Measurements from ENCODE around the gene SLC25A12. TPM values are rescaled to one million over a fixed set of nuclear protein-coding genes. Genes with fewer than 3 reads are reported as not detected.

Gene SLC25A12
- polyA plus RNA-seq, 1 experiment: 16.3 TPM

DNA sequence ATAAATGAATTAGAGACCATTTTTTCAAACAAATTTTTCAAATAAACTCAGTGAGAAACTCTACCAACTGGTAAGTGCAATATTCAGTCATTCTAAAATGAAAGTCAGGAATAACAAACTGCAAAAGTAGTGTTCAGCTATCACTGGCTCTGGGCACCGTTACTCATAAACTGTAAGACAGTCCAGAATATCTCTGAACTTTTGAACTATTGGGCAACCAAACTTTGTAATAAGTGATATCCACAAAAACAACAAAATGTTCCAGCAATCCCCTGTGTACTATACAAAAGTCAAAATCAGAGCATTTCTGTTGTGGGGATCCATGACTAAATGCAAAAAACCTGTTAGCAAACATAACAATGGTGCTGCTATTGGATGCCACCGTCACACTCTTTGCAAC is 56.3 kb downstream of the SLC25A12 start:
- POLR2A ChIA-PET: interaction anchor here (0.6 kb wide), 1 partner anchor 11 kb away, joined by 16 read pairs; no protein-coding TSS in a partner anchor
- TF ChIP-seq, protein P1, sequence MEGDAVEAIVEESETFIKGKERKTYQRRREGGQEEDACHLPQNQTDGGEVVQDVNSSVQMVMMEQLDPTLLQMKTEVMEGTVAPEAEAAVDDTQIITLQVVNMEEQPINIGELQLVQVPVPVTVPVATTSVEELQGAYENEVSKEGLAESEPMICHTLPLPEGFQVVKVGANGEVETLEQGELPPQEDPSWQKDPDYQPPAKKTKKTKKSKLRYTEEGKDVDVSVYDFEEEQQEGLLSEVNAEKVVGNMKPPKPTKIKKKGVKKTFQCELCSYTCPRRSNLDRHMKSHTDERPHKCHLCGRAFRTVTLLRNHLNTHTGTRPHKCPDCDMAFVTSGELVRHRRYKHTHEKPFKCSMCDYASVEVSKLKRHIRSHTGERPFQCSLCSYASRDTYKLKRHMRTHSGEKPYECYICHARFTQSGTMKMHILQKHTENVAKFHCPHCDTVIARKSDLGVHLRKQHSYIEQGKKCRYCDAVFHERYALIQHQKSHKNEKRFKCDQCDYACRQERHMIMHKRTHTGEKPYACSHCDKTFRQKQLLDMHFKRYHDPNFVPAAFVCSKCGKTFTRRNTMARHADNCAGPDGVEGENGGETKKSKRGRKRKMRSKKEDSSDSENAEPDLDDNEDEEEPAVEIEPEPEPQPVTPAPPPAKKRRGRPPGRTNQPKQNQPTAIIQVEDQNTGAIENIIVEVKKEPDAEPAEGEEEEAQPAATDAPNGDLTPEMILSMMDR (IDR thresholded peaks at IDR 0.05; ENCODE audit: insufficient read depth, low read depth, low read length): no peak
- H3K27me3 ChIP-seq (ENCODE audit: control insufficient read depth, insufficient read depth, low read length): no peaks in the 10 kb centered on the region
- CTCF ChIA-PET: interaction anchor here (1.6 kb wide), 1 partner anchor 10 kb away, joined by 4 read pairs; no protein-coding TSS in a partner anchor
- H3K36me3 ChIP-seq (ENCODE audit: control insufficient read depth, insufficient read depth, low read length): peaks cover 5% of the 10 kb centered on the region
- DNase-seq (ENCODE audit: low read depth): no peak
- H3K4me3 ChIP-seq (ENCODE audit: low read depth, low read length): no peak overlapping the region

GRCh38 chr2:171836146-171836910 is 57.7 kb downstream of the SLC25A12 start:
- DNase-seq (ENCODE audit: low read depth): no peak
- TF ChIP-seq, protein P1 (IDR thresholded peaks at IDR 0.05; ENCODE audit: insufficient read depth, low read depth, low read length): no peak
- no peak overlapping the region for H3K4me3 ChIP-seq (ENCODE audit: low read depth, low read length)
- no peaks in the 10 kb centered on the region for H3K27me3 ChIP-seq (ENCODE audit: control insufficient read depth, insufficient read depth, low read length)
- ChIA-PET CTCF (no interaction called here), POLR2A (no interaction called here)
- H3K36me3 ChIP-seq (ENCODE audit: control insufficient read depth, insufficient read depth, low read length): peaks cover 5% of the 10 kb centered on the region

DNA sequence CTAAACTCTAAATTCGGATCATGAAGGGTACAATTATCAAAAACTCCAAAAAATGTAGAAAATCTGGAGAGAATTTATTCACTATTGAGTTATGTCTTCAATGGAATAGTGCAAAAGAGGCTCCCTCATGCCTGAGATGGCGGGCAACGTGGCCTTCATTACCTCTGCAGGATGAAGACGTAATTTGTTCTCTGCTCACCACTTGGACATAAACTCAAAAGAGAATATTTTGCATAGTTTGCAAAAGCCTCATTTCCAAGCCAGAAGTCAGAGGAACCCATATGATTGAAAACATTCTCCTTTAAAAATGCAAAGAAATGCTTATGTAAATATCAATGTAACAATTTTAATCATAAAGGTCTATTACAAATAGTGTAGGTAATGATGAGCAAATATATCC is 58.7 kb downstream of the SLC25A12 start:
- TF ChIP-seq, protein P1 (IDR thresholded peaks at IDR 0.05; ENCODE audit: insufficient read depth, low read depth, low read length): no peak

GRCh38 chr2:171834286-171834685 is 59.8 kb downstream of the SLC25A12 start:
- no peaks in the 10 kb centered on the region for H3K27me3 ChIP-seq (ENCODE audit: control insufficient read depth, insufficient read depth, low read length)
- H3K4me3 ChIP-seq (ENCODE audit: low read depth, low read length): no peak overlapping the region
- peaks cover 5% of the 10 kb centered on the region for H3K36me3 ChIP-seq (ENCODE audit: control insufficient read depth, insufficient read depth, low read length)
- TF ChIP-seq, protein P1 (IDR thresholded peaks at IDR 0.05; ENCODE audit: insufficient read depth, low read depth, low read length): no peak
- DNase-seq (ENCODE audit: low read depth): no peak
- POLR2A ChIA-PET: no interaction called here
- CTCF ChIA-PET: no interaction called here

More for the DNA sequence above, 58.7 kb downstream of the SLC25A12 start:
- H3K4me3 ChIP-seq (ENCODE audit: low read depth, low read length): no peak overlapping the region
- CTCF ChIA-PET: no interaction called here
- no peak for DNase-seq (ENCODE audit: low read depth)
- POLR2A ChIA-PET: no interaction called here
- H3K36me3 ChIP-seq (ENCODE audit: control insufficient read depth, insufficient read depth, low read length): peaks cover 5% of the 10 kb centered on the region
- H3K27me3 ChIP-seq (ENCODE audit: control insufficient read depth, insufficient read depth, low read length): no peaks in the 10 kb centered on the region

- ChIA-PET POLR2A (no interaction called here), CTCF (no interaction called here)
- Histone ChIP-seq H3K36me3 (ENCODE audit: control insufficient read depth, insufficient read depth, low read length) (peaks cover 5% of the 10 kb centered on the region), H3K4me3 (ENCODE audit: low read depth, low read length) (no peak overlapping the region), H3K27me3 (ENCODE audit: control insufficient read depth, insufficient read depth, low read length) (no peaks in the 10 kb centered on the region)
- TF ChIP-seq, protein P1 (IDR thresholded peaks at IDR 0.05; ENCODE audit: insufficient read depth, low read depth, low read length): no peak
- no peak for DNase-seq (ENCODE audit: low read depth)
Measured at GRCh38 chr2:171832489-171832888, 61.6 kb downstream of the SLC25A12 start.

All from BJ (cell line).